ENCODE results near the gene PPP1R1C.

The PPP1R1C gene

DNA sequence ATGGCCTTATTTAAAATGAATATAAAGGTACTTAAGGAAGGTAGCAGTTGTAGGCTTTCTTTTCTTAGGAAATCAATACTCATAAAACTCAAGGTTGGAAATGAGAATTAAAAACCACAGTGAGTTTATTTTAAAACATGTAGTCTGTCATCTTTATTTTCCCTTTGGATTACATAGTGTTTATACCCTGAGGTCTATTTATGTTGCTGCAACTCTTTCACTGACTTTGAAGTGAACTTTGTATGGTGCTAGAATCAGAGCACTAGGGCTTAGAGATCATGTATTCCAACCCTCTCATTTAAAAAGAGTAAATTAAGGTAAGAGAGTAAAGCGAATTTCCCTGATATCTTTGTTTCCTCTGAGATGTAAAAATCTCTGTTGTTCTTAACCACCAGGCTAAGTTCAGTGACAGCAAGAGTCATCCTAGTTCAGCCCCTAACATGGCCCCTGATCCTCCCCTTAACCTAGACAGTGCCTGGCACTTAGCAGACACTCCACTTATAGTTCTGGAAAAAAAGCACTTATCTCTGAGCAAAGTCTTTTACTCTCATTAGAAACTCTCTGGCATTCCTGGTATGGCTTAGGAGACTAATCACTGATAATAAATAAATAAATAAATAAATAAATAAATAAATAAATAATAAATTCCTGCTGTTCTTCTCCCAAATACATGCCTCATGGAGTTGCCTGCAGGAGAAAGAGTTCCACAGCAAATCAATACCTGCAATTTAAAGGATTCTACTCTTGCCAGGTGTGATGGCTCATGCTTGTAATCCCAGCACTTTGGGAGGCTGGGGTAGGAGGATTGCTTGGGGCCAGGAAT is 33.0 kb upstream of the PPP1R1C start:
- TF ChIP-seq, protein P1, sequence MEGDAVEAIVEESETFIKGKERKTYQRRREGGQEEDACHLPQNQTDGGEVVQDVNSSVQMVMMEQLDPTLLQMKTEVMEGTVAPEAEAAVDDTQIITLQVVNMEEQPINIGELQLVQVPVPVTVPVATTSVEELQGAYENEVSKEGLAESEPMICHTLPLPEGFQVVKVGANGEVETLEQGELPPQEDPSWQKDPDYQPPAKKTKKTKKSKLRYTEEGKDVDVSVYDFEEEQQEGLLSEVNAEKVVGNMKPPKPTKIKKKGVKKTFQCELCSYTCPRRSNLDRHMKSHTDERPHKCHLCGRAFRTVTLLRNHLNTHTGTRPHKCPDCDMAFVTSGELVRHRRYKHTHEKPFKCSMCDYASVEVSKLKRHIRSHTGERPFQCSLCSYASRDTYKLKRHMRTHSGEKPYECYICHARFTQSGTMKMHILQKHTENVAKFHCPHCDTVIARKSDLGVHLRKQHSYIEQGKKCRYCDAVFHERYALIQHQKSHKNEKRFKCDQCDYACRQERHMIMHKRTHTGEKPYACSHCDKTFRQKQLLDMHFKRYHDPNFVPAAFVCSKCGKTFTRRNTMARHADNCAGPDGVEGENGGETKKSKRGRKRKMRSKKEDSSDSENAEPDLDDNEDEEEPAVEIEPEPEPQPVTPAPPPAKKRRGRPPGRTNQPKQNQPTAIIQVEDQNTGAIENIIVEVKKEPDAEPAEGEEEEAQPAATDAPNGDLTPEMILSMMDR (IDR thresholded peaks at IDR 0.05; ENCODE audit: insufficient read depth, low read length, poor library complexity, severe bottlenecking): no peak
- TF ChIP-seq EZH2phosphoT487 (conservative IDR thresholded peaks at IDR 0.05; ENCODE audit: low read length): no peak
- Histone ChIP-seq H3K4me2 (ENCODE audit: low read depth, low read length, poor library complexity, severe bottlenecking) (no peak overlapping the region), H3F3A (ENCODE audit: insufficient read depth) (no peaks in the 10 kb centered on the region), H4K20me1 (ENCODE audit: low read depth, low read length) (no peaks in the 10 kb centered on the region), H3K27ac (ENCODE audit: low read depth, low read length) (no peak overlapping the region), H3K9me2 (replicated peaks; ENCODE audit: insufficient read depth, low read length) (no peaks in the 10 kb centered on the region), H3K36me3 (ENCODE audit: low read length) (no peaks in the 10 kb centered on the region), H3K27me3 (ENCODE audit: low read length) (no peaks in the 10 kb centered on the region), H3K9ac (ENCODE audit: low read length) (no peak overlapping the region), H3K79me2 (ENCODE audit: insufficient read depth, low read length) (no peaks in the 10 kb centered on the region), H3K9me3 (ENCODE audit: insufficient read depth, low read length) (no peaks in the 10 kb centered on the region), H3K4me3 (ENCODE audit: insufficient read depth, low read length, poor library complexity, severe bottlenecking) (no peak overlapping the region), H2AFZ (ENCODE audit: low read depth, low read length, severe bottlenecking) (no peak overlapping the region)

DNA sequence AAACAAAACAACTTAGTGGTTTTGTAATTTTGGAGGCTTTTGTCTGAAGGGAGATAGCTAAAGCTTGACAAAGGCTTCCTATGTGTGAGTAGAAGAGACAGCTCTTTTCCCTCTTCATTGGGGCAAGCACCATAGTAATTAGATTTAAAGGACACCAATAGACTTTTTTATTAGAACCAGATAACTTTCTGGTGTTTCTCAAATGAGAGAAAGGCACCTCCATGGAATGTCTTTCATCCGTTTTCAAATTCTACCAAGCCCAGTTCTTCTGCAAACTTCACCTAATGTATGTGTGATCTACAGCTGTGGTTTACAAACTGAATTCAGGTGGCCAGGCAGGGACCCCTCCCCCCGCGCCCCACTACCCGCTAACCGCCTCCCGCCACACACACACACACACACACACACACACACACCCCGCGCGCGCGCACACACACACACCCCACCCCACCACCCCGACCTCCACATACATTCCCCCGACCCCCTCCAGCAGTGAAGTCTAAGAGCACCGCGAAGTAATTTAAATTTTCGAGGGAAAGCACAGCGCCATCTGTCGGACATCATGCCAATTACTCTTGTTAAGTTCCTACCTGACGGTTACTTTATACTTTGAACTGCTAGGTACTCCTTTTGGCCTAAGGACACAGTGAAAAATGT is 31.6 kb upstream of the PPP1R1C start:
- TF ChIP-seq, protein P1 (IDR thresholded peaks at IDR 0.05; ENCODE audit: insufficient read depth, low read length, poor library complexity, severe bottlenecking): peak; percentile 73
- TF ChIP-seq EZH2phosphoT487 (conservative IDR thresholded peaks at IDR 0.05; ENCODE audit: low read length): no peak

DNA sequence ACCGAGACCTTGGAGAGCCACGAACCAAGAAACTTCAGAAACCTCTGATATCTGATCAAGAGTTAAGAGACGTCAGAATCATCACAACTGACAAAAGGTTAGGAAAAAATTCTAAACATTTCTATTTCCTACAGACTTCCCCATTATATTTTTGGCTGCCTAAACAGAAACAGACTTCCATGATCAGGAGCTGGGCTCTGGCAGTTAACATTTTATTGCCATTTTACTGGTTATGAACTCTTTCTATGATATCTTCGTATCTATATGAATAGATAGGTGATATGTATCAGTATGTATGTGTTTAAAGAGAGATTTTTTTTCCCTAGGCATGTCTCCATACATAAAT is 31.1 kb upstream of the PPP1R1C start:
- Histone ChIP-seq H3K4me2 (ENCODE audit: low read depth, low read length, poor library complexity, severe bottlenecking) (peak overlapping the region; percentile 58), H3K27me3 (ENCODE audit: low read length) (no peaks in the 10 kb centered on the region), H3K79me2 (ENCODE audit: insufficient read depth, low read length) (no peaks in the 10 kb centered on the region), H4K20me1 (ENCODE audit: low read depth, low read length) (no peaks in the 10 kb centered on the region), H3K9me2 (replicated peaks; ENCODE audit: insufficient read depth, low read length) (no peaks in the 10 kb centered on the region), H3K27ac (ENCODE audit: low read depth, low read length) (no peak overlapping the region), H3F3A (ENCODE audit: insufficient read depth) (no peaks in the 10 kb centered on the region), H3K9me3 (ENCODE audit: insufficient read depth, low read length) (no peaks in the 10 kb centered on the region), H3K9ac (ENCODE audit: low read length) (peak overlapping the region; percentile 40), H3K4me3 (ENCODE audit: insufficient read depth, low read length, poor library complexity, severe bottlenecking) (peak overlapping the region; percentile 38), H3K36me3 (ENCODE audit: low read length) (no peaks in the 10 kb centered on the region), H2AFZ (ENCODE audit: low read depth, low read length, severe bottlenecking) (peak overlapping the region; percentile 93)
- TF ChIP-seq EZH2phosphoT487 (conservative IDR thresholded peaks at IDR 0.05; ENCODE audit: low read length): no peak
- TF ChIP-seq, protein P1 (IDR thresholded peaks at IDR 0.05; ENCODE audit: insufficient read depth, low read length, poor library complexity, severe bottlenecking): no peak

More for the DNA sequence above, 31.6 kb upstream of the PPP1R1C start:
- Histone ChIP-seq H3K4me3 (ENCODE audit: insufficient read depth, low read length, poor library complexity, severe bottlenecking) (peak overlapping the region; percentile 38), H3K36me3 (ENCODE audit: low read length) (no peaks in the 10 kb centered on the region), H2AFZ (ENCODE audit: low read depth, low read length, severe bottlenecking) (peak overlapping the region; percentile 93), H3K9me2 (replicated peaks; ENCODE audit: insufficient read depth, low read length) (no peaks in the 10 kb centered on the region), H3F3A (ENCODE audit: insufficient read depth) (no peaks in the 10 kb centered on the region), H4K20me1 (ENCODE audit: low read depth, low read length) (no peaks in the 10 kb centered on the region), H3K9ac (ENCODE audit: low read length) (peak overlapping the region; percentile 40), H3K27me3 (ENCODE audit: low read length) (no peaks in the 10 kb centered on the region), H3K4me2 (ENCODE audit: low read depth, low read length, poor library complexity, severe bottlenecking) (peak overlapping the region; percentile 58), H3K9me3 (ENCODE audit: insufficient read depth, low read length) (no peaks in the 10 kb centered on the region), H3K27ac (ENCODE audit: low read depth, low read length) (no peak overlapping the region), H3K79me2 (ENCODE audit: insufficient read depth, low read length) (no peaks in the 10 kb centered on the region)
